GM18868 (cell line): Measurements from ENCODE around the gene ITCH.
"Not testable (repeated sequence)": the region's sequence is repeated elsewhere in the genome, so short reads cannot be mapped to it uniquely, and the experiment has no call there.

ENCODE experiments used
- ATAC-seq: cut with Tn5 transposase; IDR thresholded peaks from one replicate; pipeline ENCODE4 v1.9.1; 2021; ENCODE audit warnings: mild to moderate bottlenecking, moderate library complexity; ENCODE audit not compliant: unreplicated experiment

The ITCH gene

GRCh38 chr20:34375977-34376430 is 12.9 kb downstream of the ITCH start:
- no peak for ATAC-seq

GRCh38 chr20:34377072-34377847 is 14.2 kb downstream of the ITCH start:
- peak; percentile 79 for ATAC-seq

GRCh38 chr20:34382174-34382573 is 19.1 kb downstream of the ITCH start:
- ATAC-seq = no peak

- not testable (repeated sequence) for ATAC-seq
Observed at GRCh38 chr20:34382877-34383455, 19.9 kb downstream of the ITCH start.

GRCh38 chr20:34385464-34385863 is 22.4 kb downstream of the ITCH start:
- ATAC-seq = no peak

GRCh38 chr20:34388000-34388399 is 24.9 kb downstream of the ITCH start:
- ATAC-seq = no peak

GRCh38 chr20:34388678-34389077 is 25.6 kb downstream of the ITCH start:
- no peak for ATAC-seq

- ATAC-seq = no peak
Observed at GRCh38 chr20:34389206-34389953, 26.3 kb downstream of the ITCH start.

- ATAC-seq = no peak
Observed at GRCh38 chr20:34389954-34390555, 27.0 kb downstream of the ITCH start.

- no peak for ATAC-seq
Observed at GRCh38 chr20:34396408-34396807, 33.3 kb downstream of the ITCH start.

GRCh38 chr20:34397096-34397495 is 34.0 kb downstream of the ITCH start:
- no peak for ATAC-seq

GRCh38 chr20:34400776-34401175 is 37.7 kb downstream of the ITCH start:
- ATAC-seq = not testable (repeated sequence)

GRCh38 chr20:34401741-34402455 is 38.8 kb downstream of the ITCH start:
- ATAC-seq = no peak

- ATAC-seq = no peak
Observed at GRCh38 chr20:34402461-34402860, 39.4 kb downstream of the ITCH start.

GRCh38 chr20:34403063-34403827 is 40.2 kb downstream of the ITCH start:
- ATAC-seq = no peak

GRCh38 chr20:34403908-34404307 is 40.8 kb downstream of the ITCH start:
- no peak for ATAC-seq

- ATAC-seq = no peak
Observed at GRCh38 chr20:34404803-34405202, 41.7 kb downstream of the ITCH start.

- ATAC-seq = not testable (repeated sequence)
Observed at GRCh38 chr20:34405247-34405651, 42.2 kb downstream of the ITCH start.

GRCh38 chr20:34405942-34406341 is 42.9 kb downstream of the ITCH start:
- not testable (repeated sequence) for ATAC-seq

- ATAC-seq = no peak
Observed at GRCh38 chr20:34407962-34408474, 44.9 kb downstream of the ITCH start.
